GM18870 (cell line): ENCODE results near the gene FERMT1.

Source experiments
- ATAC-seq: cut with Tn5 transposase; IDR thresholded peaks from one replicate; pipeline ENCODE4 v1.9.1; 2021; ENCODE audit warnings: moderate library complexity; ENCODE audit not compliant: unreplicated experiment

Gene FERMT1, protein sequence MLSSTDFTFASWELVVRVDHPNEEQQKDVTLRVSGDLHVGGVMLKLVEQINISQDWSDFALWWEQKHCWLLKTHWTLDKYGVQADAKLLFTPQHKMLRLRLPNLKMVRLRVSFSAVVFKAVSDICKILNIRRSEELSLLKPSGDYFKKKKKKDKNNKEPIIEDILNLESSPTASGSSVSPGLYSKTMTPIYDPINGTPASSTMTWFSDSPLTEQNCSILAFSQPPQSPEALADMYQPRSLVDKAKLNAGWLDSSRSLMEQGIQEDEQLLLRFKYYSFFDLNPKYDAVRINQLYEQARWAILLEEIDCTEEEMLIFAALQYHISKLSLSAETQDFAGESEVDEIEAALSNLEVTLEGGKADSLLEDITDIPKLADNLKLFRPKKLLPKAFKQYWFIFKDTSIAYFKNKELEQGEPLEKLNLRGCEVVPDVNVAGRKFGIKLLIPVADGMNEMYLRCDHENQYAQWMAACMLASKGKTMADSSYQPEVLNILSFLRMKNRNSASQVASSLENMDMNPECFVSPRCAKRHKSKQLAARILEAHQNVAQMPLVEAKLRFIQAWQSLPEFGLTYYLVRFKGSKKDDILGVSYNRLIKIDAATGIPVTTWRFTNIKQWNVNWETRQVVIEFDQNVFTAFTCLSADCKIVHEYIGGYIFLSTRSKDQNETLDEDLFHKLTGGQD

DNA sequence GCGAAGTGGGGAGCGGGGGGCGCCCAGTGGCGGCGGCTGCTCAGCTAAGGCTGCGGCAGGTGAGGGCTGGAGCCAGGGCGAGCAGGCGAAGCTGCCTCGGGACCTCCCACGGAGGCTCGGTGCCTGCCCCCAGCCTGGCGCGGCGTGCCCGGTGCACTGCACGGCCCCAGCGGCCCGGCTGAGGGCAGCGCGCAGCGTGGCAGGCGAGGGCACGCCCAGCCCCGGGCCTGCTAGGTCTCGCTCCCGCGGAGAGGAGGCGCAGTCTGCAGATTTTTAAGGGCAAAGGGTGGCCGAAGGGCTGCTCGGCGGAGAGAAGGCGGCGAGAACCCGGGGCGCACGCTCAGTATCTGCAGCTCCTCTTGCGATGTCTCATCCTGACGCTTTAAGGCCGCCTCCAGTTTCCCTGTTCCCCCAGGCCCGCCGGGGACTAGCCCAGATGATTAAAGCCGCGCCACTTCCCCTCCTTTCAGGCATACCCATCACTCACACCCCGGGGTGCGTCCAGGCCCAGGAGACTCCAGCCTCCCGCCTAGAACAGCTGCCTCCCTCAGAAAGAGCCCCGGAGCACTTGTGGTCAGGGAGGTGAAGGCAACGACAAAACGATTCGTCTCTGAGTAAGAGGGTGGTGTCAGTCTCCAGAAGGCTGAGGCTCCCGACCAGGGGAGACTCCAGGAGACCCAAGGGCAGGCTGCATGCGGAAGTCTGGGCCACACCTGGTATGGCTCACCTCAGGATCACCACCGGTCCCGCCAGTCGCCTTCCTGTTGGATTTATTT is at the start of gene FERMT1:
TSS of gene FERMT1 (minus strand) at position 158 of the 776 bp plus-strand sequence. CDS start 3,476 bp downstream, outside the sequence.
- ATAC-seq = no peak

DNA sequence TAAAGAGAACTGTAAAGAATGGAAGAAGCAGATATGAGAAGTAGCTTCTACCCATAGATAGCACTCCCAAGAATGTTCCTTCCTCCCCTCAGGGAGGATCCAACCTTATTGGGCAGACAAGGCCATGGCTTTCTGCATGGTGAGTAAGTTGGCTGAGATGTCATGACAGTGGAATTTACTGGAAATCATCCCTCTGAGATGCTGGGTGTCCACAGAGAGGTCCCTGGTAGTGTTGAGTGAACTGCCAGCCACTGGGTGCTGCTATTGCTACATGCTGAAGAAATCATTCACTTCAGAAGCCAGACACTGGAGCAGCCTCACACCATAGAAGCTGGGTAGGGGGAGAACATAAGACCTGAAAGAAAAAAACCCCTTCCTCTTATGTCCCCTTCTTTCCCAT is 46.4 kb upstream of the FERMT1 start:
- ATAC-seq = no peak

GRCh38 chr20:6168204-6168603 is 45.4 kb upstream of the FERMT1 start:
- no peak for ATAC-seq

DNA sequence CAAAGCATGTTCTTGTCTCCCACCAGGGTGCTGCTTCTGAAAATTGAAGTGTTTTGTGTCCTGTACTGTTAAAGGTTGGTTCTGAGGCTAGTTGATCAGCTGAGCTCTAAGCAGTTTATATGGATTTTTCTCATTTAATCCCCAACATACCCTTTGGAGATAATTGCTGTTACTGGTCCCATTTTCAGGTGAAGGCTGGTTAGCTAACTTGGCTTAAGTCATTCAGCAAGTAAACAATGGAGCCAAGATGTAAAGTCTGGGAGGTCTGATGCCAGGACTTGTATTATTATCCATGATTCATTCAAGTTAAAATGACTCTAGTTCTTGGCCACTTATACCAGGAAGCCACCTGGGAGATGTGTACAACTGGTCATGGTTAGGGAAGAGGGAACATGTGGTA is 42.5 kb upstream of the FERMT1 start:
- ATAC-seq = no peak

DNA sequence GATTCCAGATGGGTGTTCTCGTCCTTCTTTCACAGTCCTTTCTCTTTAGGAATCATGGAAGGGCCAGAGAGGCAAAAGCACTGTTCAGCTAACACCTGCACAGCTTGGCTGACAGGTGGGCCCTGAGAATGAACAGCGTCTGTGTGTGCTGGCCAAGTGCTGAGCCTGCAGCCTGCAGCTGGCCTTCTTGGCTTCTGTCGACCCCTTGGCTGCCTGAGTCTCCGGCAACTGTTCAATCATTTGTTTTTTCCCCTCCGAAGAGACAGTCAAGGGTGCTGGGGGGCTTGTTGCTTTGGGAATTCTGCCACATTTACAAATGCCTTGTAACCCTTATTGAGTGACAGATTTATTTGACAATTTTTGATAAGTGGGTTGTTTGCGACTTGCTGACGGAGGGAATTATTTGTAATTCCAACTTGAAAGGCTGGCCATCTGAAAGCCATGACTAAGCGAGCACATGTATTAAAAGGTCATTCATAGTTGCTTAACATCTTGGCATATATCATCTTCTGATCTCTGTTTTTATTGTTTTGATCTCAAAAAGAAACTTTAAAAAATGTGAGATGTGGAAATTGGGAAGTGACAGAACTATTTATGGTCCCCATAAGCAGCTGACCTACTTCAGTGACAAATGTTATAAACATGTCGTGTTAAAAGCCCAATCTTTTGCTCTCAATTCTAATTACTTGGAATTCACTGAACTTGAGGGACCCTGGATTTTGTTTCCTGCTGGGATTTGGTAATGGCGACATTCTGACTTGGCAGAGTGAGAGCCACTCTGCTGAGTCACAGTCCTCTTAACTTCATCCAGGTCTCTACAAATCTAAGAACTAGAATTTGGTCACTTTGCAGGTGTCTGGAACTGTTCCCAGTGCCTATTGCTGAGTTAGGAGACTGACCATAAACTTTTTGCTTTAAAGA is 41.9 kb upstream of the FERMT1 start:
- no peak for ATAC-seq

GRCh38 chr20:6160736-6161135 is 37.9 kb upstream of the FERMT1 start:
- ATAC-seq = no peak

DNA sequence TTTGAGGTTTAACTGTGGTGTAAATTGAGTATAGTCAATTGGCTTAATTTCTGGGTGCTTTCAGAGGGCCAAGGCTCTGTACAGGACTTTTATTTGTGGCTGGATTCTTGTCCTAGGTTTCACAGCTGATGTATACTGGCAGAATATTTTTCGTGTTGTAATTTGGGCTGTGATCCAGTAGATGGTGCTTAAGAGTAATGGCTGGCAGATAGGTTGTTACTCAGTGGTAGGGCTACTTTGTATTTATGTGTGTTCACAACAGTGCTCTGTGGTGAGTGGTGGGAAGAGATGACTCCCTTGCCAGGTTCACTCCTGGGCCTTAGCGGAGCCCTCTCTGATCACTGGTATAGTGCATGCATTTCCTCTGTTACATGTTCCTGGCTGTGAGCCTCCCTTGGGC is 34.5 kb upstream of the FERMT1 start:
- ATAC-seq = no peak

- ATAC-seq = no peak
Measured at GRCh38 chr20:6152777-6153176, 29.9 kb upstream of the FERMT1 start.

DNA sequence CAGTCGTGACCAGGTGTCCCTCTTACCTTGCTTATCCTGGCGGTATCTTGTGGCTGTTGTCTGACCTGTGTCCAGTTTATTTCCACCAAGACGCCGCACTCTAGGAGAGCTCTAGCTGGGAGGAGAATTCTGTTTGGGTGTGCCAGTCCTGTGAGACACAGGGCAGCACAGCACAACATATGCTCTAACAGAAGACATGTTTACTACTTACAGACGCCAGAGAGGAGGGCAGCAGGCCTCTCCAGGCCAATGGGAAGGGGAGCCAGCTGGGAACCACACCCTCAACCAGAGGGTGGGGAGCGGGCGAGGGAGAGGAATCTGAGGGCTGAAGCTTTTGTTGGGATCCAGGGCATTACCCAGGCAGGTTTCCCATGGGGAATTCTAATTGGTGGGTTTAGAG is 25.2 kb upstream of the FERMT1 start:
- ATAC-seq = no peak

DNA sequence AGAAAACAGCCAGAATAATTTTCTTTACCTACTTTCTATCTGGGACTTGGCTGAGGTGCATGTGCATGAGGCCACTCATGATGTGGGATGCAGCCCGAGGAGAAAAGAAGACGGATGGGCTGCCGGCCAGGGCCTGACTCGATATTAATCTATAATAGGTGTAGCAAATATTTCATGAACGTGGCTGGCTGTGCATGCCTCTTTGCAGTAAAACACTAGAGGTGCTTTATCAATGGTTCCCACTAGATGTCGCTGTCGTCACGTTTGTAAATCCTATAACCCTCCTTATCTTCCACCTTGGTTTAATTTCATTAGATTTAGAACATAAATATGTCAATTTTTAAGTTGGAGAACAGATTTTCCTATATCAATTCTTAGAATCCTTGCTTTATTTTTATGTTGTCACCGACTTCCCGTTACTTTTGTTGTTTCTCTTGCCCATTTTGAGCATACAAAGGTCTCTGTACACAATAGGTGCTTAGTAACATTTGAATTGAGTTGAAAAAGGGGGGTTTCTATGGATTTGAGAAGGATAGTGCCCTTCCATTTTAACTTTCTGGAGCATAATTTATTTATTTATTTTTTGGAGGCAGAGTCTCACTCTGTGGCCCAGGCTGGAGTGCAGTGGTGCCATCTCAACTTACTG is 19.6 kb upstream of the FERMT1 start:
- no peak for ATAC-seq

DNA sequence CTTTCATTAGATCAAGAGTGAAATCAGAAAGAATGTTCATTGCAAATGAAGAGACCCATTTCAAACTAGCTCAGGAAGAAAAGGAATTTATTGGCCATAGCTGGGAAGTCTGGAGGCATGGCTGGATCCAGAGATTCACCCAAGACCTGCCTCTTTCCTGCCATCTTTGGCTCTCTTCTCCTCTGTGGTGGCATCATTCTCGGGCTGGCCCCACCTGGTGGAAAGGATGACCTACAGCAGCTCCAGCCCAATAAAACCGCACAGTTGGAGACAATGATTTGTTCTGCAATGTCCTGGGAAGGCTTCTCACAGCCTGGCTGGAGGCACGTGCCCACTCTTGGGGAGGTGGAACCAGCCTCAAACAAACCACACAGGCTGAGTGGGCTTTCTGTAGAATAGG is 18.1 kb upstream of the FERMT1 start:
- ATAC-seq = no peak

- no peak for ATAC-seq
Measured at GRCh38 chr20:6135347-6135746, 12.5 kb upstream of the FERMT1 start.

GRCh38 chr20:6134592-6134991 is 11.8 kb upstream of the FERMT1 start:
- no peak for ATAC-seq

GRCh38 chr20:6130045-6130444 is 7.2 kb upstream of the FERMT1 start:
- ATAC-seq = no peak

DNA sequence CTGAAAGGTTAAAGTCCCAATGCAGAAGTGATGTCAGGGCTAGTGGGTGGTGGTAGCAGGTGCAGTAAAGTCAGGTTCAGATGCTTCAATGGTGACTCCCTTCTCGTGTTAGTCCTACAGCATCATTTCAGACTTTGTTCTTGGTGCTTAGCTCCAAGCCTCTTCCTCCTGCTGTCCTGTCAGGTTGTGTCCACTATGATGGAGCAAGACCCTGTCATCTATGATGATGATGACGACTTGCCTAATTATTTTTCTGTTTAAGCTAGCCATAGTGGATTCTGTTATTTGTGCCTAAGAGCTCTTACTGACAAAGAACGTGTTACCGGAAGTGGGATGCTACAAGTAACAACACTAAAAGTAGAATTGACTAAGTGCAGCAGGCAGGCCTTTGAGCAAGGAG is 5.0 kb upstream of the FERMT1 start:
- no peak for ATAC-seq

- ATAC-seq = no peak
Measured at GRCh38 chr20:6126846-6127245, 4.0 kb upstream of the FERMT1 start.

DNA sequence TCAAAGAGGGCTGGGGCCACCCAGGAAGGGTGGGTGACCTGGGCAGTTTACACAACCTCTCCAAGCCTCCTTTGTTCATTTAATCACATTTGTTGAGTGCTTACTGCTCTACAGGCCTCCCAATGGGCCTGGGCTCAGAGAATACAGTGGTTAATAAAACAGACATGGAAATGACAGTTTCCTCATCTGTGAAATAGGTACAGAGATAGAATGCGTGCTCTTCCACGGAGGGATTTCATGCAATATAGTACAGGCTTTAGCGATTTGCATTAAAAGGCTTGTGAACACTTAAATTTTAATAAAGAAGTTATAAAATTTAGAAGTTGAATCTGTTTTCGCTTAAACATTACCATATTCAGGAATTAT is 802 bp upstream of the FERMT1 start:
- no peak for ATAC-seq

- ATAC-seq = no peak
Measured at GRCh38 chr20:6122111-6122872, 538 bp downstream of the FERMT1 start.

DNA sequence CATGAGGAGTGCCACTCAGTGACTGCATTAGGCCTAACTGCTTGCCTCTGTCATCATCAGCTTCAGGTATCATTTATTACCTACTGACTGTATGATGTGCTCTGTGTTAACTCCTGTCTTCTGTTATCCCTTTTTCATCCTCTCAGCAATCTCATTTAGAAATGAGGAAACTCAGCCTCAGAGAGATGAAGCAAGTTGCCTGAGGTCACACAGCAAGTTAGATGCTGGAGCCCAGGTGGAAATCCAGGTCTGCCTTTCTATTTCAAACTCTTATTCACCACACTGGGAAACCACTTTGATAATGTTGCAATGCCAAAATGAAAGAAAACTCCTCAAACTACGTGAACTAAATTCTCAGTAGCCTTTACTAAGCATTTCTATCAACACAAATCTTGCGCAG is 1.3 kb downstream of the FERMT1 start:
- ATAC-seq = no peak
